SK-N-SH treated with all-trans-retinoic acid at 6 μM for 48 hours (cell line): Measurements from ENCODE around the gene VPS50.

Experiments used
- PATZ1 ChIP-seq: fragments of 250-450 bp; sonication (Bioruptor Pico); IDR thresholded peaks from 2 replicates; pipeline ENCODE4 v1.8.0; 2020; ENCODE audit warnings: mild to moderate bottlenecking, moderate library complexity, borderline replicate concordance
- PPARA ChIP-seq: fragments of 250-450 bp; sonication (Bioruptor Pico); IDR thresholded peaks from 2 replicates; pipeline ENCODE4 v1.5.0; 2020; ENCODE audit warnings: mild to moderate bottlenecking, borderline replicate concordance
- SNAI2 ChIP-seq: fragments of 250-450 bp; sonication (Bioruptor Pico); IDR thresholded peaks from 2 replicates; pipeline ENCODE4 v1.5.0; 2020; ENCODE audit warnings: mild to moderate bottlenecking, moderate library complexity
- ZFP3 ChIP-seq: fragments of 250-450 bp; sonication (Bioruptor Pico); IDR thresholded peaks from 2 replicates; pipeline ENCODE4 v1.5.0; 2020; ENCODE audit warnings: mild to moderate bottlenecking, moderate library complexity
- ZFP30 ChIP-seq: fragments of 450-650 bp; formaldehyde crosslinking; IDR thresholded peaks from 2 replicates; pipeline ENCODE4 v1.5.0; 2022; ENCODE audit warnings: mild to moderate bottlenecking, moderate library complexity
- ZNF70 ChIP-seq: fragments of 450-650 bp; formaldehyde crosslinking; IDR thresholded peaks from 2 replicates; pipeline ENCODE4 v1.5.0; 2020; ENCODE audit warnings: mild to moderate bottlenecking, moderate library complexity
- TF ChIP-seq, protein P1 (sequence below): fragments of 250-450 bp; sonication (Bioruptor Pico); IDR thresholded peaks from 2 replicates; pipeline ENCODE4 v1.5.0; 2020; ENCODE audit warnings: mild to moderate bottlenecking, moderate library complexity

- TF ChIP-seq ZFP30 (CRISPR knock-in tag), result no peak
- no peak for TF ChIP-seq SNAI2
- TF ChIP-seq PATZ1 (CRISPR knock-in tag), result no peak
- TF ChIP-seq ZFP3 (CRISPR knock-in tag), result no peak
- TF ChIP-seq ZNF70 (CRISPR knock-in tag), result no peak
- TF ChIP-seq, protein P1, sequence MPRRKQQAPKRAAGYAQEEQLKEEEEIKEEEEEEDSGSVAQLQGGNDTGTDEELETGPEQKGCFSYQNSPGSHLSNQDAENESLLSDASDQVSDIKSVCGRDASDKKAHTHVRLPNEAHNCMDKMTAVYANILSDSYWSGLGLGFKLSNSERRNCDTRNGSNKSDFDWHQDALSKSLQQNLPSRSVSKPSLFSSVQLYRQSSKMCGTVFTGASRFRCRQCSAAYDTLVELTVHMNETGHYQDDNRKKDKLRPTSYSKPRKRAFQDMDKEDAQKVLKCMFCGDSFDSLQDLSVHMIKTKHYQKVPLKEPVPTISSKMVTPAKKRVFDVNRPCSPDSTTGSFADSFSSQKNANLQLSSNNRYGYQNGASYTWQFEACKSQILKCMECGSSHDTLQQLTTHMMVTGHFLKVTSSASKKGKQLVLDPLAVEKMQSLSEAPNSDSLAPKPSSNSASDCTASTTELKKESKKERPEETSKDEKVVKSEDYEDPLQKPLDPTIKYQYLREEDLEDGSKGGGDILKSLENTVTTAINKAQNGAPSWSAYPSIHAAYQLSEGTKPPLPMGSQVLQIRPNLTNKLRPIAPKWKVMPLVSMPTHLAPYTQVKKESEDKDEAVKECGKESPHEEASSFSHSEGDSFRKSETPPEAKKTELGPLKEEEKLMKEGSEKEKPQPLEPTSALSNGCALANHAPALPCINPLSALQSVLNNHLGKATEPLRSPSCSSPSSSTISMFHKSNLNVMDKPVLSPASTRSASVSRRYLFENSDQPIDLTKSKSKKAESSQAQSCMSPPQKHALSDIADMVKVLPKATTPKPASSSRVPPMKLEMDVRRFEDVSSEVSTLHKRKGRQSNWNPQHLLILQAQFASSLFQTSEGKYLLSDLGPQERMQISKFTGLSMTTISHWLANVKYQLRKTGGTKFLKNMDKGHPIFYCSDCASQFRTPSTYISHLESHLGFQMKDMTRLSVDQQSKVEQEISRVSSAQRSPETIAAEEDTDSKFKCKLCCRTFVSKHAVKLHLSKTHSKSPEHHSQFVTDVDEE (CRISPR knock-in tag), result no peak
- no peak for TF ChIP-seq PPARA (CRISPR knock-in tag)
Measured at GRCh38 chr7:93307943-93308342, 75.8 kb downstream of the VPS50 start.
